ENCODE results near the gene ELP5. TPM values are rescaled to one million over a fixed set of nuclear protein-coding genes. Genes with fewer than 3 reads are reported as not detected.
A peak's percentile ranks its signal among the peaks of the same experiment; 100 is the strongest.

ELP5 gene
- total RNA-seq, 1 donor from 2014 or later, result 106 TPM

- Histone ChIP-seq H3K9me3 (no peaks in the 10 kb centered on the region), H3K27ac (no peak overlapping the region), H3K27me3 (no peaks in the 10 kb centered on the region), H3K4me3 (no peak overlapping the region), H3K36me3 (peaks cover 8 to 13% of the 10 kb centered on the region in 2 donors), H3K4me1 (peaks cover 0 to 10% of the 10 kb centered on the region in 2 donors)
- no peak for TF ChIP-seq CTCF (IDR thresholded peaks at IDR 0.05)
- no peak for DNase-seq (ENCODE audit: low spot score in 2 of 2)
- intact Hi-C loops (cut with DNase I), result no loop called here
Observed at GRCh38 chr17:7207120-7208001, 44.7 kb upstream of the ELP5 start.

GRCh38 chr17:7208027-7208571 is 43.9 kb upstream of the ELP5 start:
- Histone ChIP-seq H3K9me3 (no peaks in the 10 kb centered on the region), H3K27ac (no peak overlapping the region), H3K27me3 (no peaks in the 10 kb centered on the region), H3K4me1 (peaks cover 0 to 10% of the 10 kb centered on the region in 2 donors), H3K4me3 (no peak overlapping the region), H3K36me3 (peaks cover 1 to 6% of the 10 kb centered on the region in 2 donors)
- no peak for TF ChIP-seq CTCF (IDR thresholded peaks at IDR 0.05)
- DNase-seq (ENCODE audit: low spot score in 2 of 2), result no peak
- intact Hi-C loops (cut with DNase I), result no loop called here

- peaks cover 0 to 10% of the 10 kb centered on the region in 2 donors for H3K4me1 ChIP-seq
- H3K27me3 ChIP-seq, result no peaks in the 10 kb centered on the region
- H3K36me3 ChIP-seq, result no peaks in the 10 kb centered on the region
- intact Hi-C loops (cut with DNase I), result no loop called here
- no peak for TF ChIP-seq CTCF (IDR thresholded peaks at IDR 0.05)
- no peaks in the 10 kb centered on the region for H3K9me3 ChIP-seq
- no peak overlapping the region for H3K27ac ChIP-seq
- no peak for DNase-seq (ENCODE audit: low spot score in 2 of 2)
- no peak overlapping the region for H3K4me3 ChIP-seq
Observed at GRCh38 chr17:7208754-7209460, 43.1 kb upstream of the ELP5 start.

- TF ChIP-seq CTCF (IDR thresholded peaks at IDR 0.05), result no peak
- Histone ChIP-seq H3K4me1 (peaks cover 11 to 12% of the 10 kb centered on the region in 2 donors), H3K36me3 (no peaks in the 10 kb centered on the region), H3K27me3 (no peaks in the 10 kb centered on the region), H3K27ac (no peak overlapping the region), H3K4me3 (no peak overlapping the region), H3K9me3 (no peaks in the 10 kb centered on the region)
- DNase-seq (ENCODE audit: low spot score in 2 of 2), result no peak
- intact Hi-C loops (cut with DNase I), result loop anchor here (10.0 kb wide), 1 partner anchor 623 kb away; the partner anchor contains the start of gene KDM6B
Observed at GRCh38 chr17:7211491-7212273, 40.3 kb upstream of the ELP5 start.

- H3K9me3 ChIP-seq, result no peaks in the 10 kb centered on the region
- intact Hi-C loops (cut with DNase I), result loop anchor here (1.0 to 10.0 kb wide), 3 partner anchors 9 to 621 kb away; partner anchors contain the start of genes KDM6B and SLC2A4
- H3K27me3 ChIP-seq, result no peaks in the 10 kb centered on the region
- H3K36me3 ChIP-seq, result no peaks in the 10 kb centered on the region
- DNase-seq (ENCODE audit: low spot score in 2 of 2), result peak in 1 of 2 donors; percentile 91
- peak overlapping the region; percentile 96 to 100 for H3K27ac ChIP-seq
- peak overlapping the region; percentile 62 to 72 for H3K4me3 ChIP-seq
- TF ChIP-seq CTCF (IDR thresholded peaks at IDR 0.05), result peak in 2 of 3 experiments; percentile 8 to 31
- peaks cover 20 to 22% of the 10 kb centered on the region in 2 donors for H3K4me1 ChIP-seq
Observed at GRCh38 chr17:7213895-7214299, 38.1 kb upstream of the ELP5 start.

All from ascending aorta (tissue), 2 donors.